Heart right ventricle (tissue), 16 donors: Measurements from ENCODE around the gene PPP2R2B. TPM values are rescaled to one million over a fixed set of nuclear protein-coding genes. Genes with fewer than 3 reads are reported as not detected.

Source experiments
- ATAC-seq, 8 donors: fragments of 200-7000 bp; cut with Tn5 transposase; one replicate each; pipeline ENCODE4 v1.9.1; 2020; ENCODE audit warnings: mild to moderate bottlenecking in 8 of 8, moderate library complexity in 8 of 8, moderate number of reproducible peaks in 1 of 8
- DNase-seq, 2 donors: peaks; one replicate each; pipeline ENCODE4 v3.0.0-alpha.2; 2020
- H3K27ac ChIP-seq, 10 donors: fragments of 200-600 bp; sonication (generic) in 2 of 10; one replicate each; pipeline versions ENCODE4 v1.5.0 to v1.8.0; 2020 to 2022; ENCODE audit warnings: mild to moderate bottlenecking in 3 of 10
- H3K27me3 ChIP-seq, 7 donors: fragments of 200-600 bp; one replicate each; pipeline ENCODE4 v1.8.0; 2021 to 2022; ENCODE audit warnings: mild to moderate bottlenecking in 2 of 7
- H3K36me3 ChIP-seq, 9 donors: fragments of 200-600 bp; sonication (generic) in 1 of 9; one replicate each; pipeline versions ENCODE4 v1.5.0 to v1.8.0; 2020 to 2022; ENCODE audit warnings: mild to moderate bottlenecking in 2 of 9
- H3K4me1 ChIP-seq, 9 donors: fragments of 200-600 bp; sonication (generic) in 1 of 9; one replicate each; pipeline versions ENCODE4 v1.5.0 to v1.8.0; 2020 to 2022; ENCODE audit warnings: mild to moderate bottlenecking in 4 of 9
- H3K4me3 ChIP-seq, 10 donors: fragments of 200-600 bp; sonication (generic) in 2 of 10; one replicate each; pipeline versions ENCODE4 v1.5.0 to v1.8.0; 2020 to 2022; ENCODE audit warnings: mild to moderate bottlenecking in 7 of 10, moderate library complexity in 2 of 10
- H3K9me3 ChIP-seq, 11 donors: fragments of 200-600 bp in 10 of 11; sonication (generic) in 2 of 11; one replicate each; pipeline versions ENCODE4 v1.5.0 to v1.8.0; 2013 to 2022; ENCODE audit warnings: mild to moderate bottlenecking in 2 of 11, control low read depth in 1 of 11, moderate library complexity in 1 of 11
- CTCF ChIP-seq, 9 donors: fragments of 200-600 bp; sonication (generic) in 2 of 9; IDR thresholded peaks; one replicate each; pipeline versions ENCODE4 v1.5.0 to v1.8.0; 2021 to 2022; ENCODE audit warnings: antibody characterized with exemption in 9 of 9, mild to moderate bottlenecking in 5 of 9, moderate library complexity in 1 of 9
- WGBS, 2 donors: extraction: QIAGEN DNeasy Blood & Tissue Kit; methylation state at CpG; one replicate each; pipeline ENCODE4 v1.1.7; 2013; ENCODE audit warnings: inconsistent platforms in 1 of 2; 5-methylcytosine and 5-hydroxymethylcytosine counted together
- intact Hi-C, 10 donors: fragments of 100-400 bp; cut with DNase I; formaldehyde crosslinking; loops; one replicate each; pipeline versions ENCODE4 v1.11.1 to v1.14.2; 2022
- polyA plus RNA-seq, 2 donors: library from polyadenylated mRNA; stranded (reverse); fragments of 200-250 nt; gene quantifications; one replicate each; pipeline ENCODE4 v1.2.3, GENCODE V29; 2013
- total RNA-seq, 10 donors: library from RNA; stranded (reverse); fragmentation: NEBNext Ultra II Directional in 3 of 10; extraction: Animal tissue kit (Norgen Biotek cat#: 25700) in 3 of 10; gene quantifications; one replicate each; pipeline versions ENCODE4 v1.2.1 to v1.2.4, GENCODE V29; 2021 to 2023
- donor health status: Arrhythmogenic right ventricular cardiomyopathy.
- donor health status: ischemic (EF 13 %, LVEDD 7.1; RV severe dilation, severe dysfunction).
- donor health status: healthy with polysubstance abuse.
- donor health status: DM: no; HTN: yes; CAD: no.
- donor health status: DM: no; HTN: no; CAD: no.
- donor health status: ischemic (EF 25% LVEDD 6.9; RV normal size, moderate dysfunction).
- donor health status: ischemic (EF 25% LVEDD 5.7; RV mildly dilated, moderate dysfunction).
- donor health status: healthy.
- donor health status: DM: yes; HTN: yes; CAD: no.
- donor health status: Ischemic cardiomyopathy.
- donor health status: ischemic (EF 35%, LVEDD 5.7; RV mildly dilated, moderate dysfunction).
- donor health status: nonischemic (EF 11% LVEDD 7.7; RV severe dilation, severe dysfunction).
- donor health status: DM: yes; HTN: yes; CAD: no.
- donor health status: PGD.
- donor health status: ischemic (EF 29% LVEDD 5.4; RV normal size, mild dysfunction).
- donor health status: nonischemic (EF 23%, LVEDD 6.1; RV moderate dilation, normal function).

Gene PPP2R2B
- total and polyA plus RNA-seq, 12 donors, result 0.05 to 1.8 (median 0.57) TPM; not detected in 2

GRCh38 chr5:146584750-146585149 is 293.8 kb downstream of the PPP2R2B start:
- ATAC-seq (no peak), DNase-seq (no peak)
- Histone ChIP-seq H3K4me3 (no peak overlapping the region), H3K27ac (no peak overlapping the region), H3K36me3 (no peaks in the 10 kb centered on the region), H3K4me1 (no peaks in the 10 kb centered on the region), H3K9me3 (no peaks in the 10 kb centered on the region), H3K27me3 (peaks cover 0 to 5% (median 0%) of the 10 kb centered on the region in 7 donors)
- 80 to 81% methylated on average over 2 of the region's 2 CpGs for WGBS, 2 donors
- intact Hi-C loops, result no loop called here
- TF ChIP-seq CTCF (IDR thresholded peaks at IDR 0.05), result no peak

GRCh38 chr5:146582051-146582596 is 296.4 kb downstream of the PPP2R2B start:
- no peak for TF ChIP-seq CTCF (IDR thresholded peaks at IDR 0.05)
- Histone ChIP-seq H3K27me3 (peaks cover 0 to 5% (median 0%) of the 10 kb centered on the region in 7 donors), H3K36me3 (no peaks in the 10 kb centered on the region), H3K4me3 (no peak overlapping the region), H3K27ac (no peak overlapping the region), H3K4me1 (no peaks in the 10 kb centered on the region), H3K9me3 (no peaks in the 10 kb centered on the region)
- intact Hi-C loops, result no loop called here
- ATAC-seq (no peak), DNase-seq (no peak)

GRCh38 chr5:146580237-146580636 is 298.3 kb downstream of the PPP2R2B start:
- Histone ChIP-seq H3K4me3 (no peak overlapping the region), H3K4me1 (no peaks in the 10 kb centered on the region), H3K27ac (no peak overlapping the region), H3K27me3 (peaks cover 0 to 6% (median 0%) of the 10 kb centered on the region in 7 donors), H3K36me3 (no peaks in the 10 kb centered on the region), H3K9me3 (peaks cover 0 to 10% (median 0%) of the 10 kb centered on the region in 11 donors)
- no peak for ATAC-seq
- TF ChIP-seq CTCF (IDR thresholded peaks at IDR 0.05), result no peak
- DNase-seq, result no peak
- intact Hi-C loops, result no loop called here
- WGBS, 2 donors, result 84 to 92% methylated on average over 3 of the region's 3 CpGs

- WGBS, 2 donors, result 68 to 79% methylated on average over 1 of the region's 1 CpG
- no peak for TF ChIP-seq CTCF (IDR thresholded peaks at IDR 0.05)
- Histone ChIP-seq H3K4me3 (no peak overlapping the region), H3K9me3 (peaks cover 0 to 17% (median 0%) of the 10 kb centered on the region in 11 donors), H3K36me3 (no peaks in the 10 kb centered on the region), H3K27ac (no peak overlapping the region), H3K4me1 (no peaks in the 10 kb centered on the region), H3K27me3 (peaks cover 0 to 8% (median 0%) of the 10 kb centered on the region in 7 donors)
- ATAC-seq, result no peak
- no peak for DNase-seq
- intact Hi-C loops, result no loop called here
Observed at GRCh38 chr5:146574713-146575112, 303.8 kb downstream of the PPP2R2B start.
